Epithelial cell of esophagus (primary cell): ENCODE results near the gene MRPS34.
A peak's percentile ranks its signal among the peaks of the same experiment; 100 is the strongest.

Experiments used
- DNase-seq: peaks from one replicate; pipeline ENCODE4 v3.0.0; 2010; ENCODE audit warnings: low read depth
- H3K4me3 ChIP-seq: 2 replicates; pipeline ENCODE4 v1.5.1; 2011; ENCODE audit warnings: mild to moderate bottlenecking, low read length, control low read depth
- TF ChIP-seq, protein P1 (sequence below): IDR thresholded peaks from 2 replicates; pipeline ENCODE4 v1.5.1; 2011; ENCODE audit warnings: low read depth, mild to moderate bottlenecking, low read length, control low read depth, inconsistent platforms; ENCODE audit not compliant: insufficient read depth; ENCODE audit errors: missing control alignments

The MRPS34 gene

DNA sequence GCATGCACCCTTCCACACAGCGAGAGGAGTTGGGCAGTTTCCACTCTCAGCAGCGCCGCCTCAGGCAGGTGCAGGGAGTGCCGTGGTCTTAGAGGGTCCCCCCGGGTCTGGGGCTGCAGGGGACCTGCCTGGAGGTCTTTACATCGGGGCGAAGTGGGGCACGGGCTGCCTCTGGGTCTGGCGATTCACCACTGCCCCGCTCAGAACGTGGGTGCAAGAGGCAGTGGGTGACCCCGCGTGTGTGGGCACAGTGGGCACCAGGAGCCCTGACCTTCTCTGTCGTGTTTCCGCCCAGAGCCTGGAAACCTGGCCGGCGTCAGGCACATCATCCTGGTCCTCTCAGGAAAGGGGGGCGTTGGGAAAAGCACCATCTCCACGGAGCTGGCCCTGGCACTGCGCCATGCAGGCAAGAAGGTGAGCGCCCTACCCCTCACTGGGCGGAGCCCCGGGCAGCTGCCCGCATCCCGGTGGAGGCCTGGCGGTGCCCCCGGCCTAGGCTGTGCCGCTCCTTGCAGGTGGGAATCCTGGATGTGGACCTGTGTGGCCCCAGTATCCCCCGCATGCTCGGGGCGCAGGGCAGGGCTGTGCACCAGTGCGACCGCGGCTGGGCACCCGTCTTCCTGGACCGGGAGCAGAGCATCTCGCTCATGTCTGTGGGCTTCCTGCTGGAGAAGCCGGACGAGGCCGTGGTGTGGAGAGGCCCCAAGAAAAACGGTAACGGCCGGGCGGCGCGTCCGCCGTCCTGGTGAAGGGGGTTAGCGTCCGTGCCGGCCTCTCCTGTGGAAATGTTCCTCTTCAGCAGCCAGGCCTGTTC lies 13.5 kb upstream of the MRPS34 start:
- no peak overlapping the region for H3K4me3 ChIP-seq
- TF ChIP-seq, protein P1, sequence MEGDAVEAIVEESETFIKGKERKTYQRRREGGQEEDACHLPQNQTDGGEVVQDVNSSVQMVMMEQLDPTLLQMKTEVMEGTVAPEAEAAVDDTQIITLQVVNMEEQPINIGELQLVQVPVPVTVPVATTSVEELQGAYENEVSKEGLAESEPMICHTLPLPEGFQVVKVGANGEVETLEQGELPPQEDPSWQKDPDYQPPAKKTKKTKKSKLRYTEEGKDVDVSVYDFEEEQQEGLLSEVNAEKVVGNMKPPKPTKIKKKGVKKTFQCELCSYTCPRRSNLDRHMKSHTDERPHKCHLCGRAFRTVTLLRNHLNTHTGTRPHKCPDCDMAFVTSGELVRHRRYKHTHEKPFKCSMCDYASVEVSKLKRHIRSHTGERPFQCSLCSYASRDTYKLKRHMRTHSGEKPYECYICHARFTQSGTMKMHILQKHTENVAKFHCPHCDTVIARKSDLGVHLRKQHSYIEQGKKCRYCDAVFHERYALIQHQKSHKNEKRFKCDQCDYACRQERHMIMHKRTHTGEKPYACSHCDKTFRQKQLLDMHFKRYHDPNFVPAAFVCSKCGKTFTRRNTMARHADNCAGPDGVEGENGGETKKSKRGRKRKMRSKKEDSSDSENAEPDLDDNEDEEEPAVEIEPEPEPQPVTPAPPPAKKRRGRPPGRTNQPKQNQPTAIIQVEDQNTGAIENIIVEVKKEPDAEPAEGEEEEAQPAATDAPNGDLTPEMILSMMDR, result no peak
- no peak for DNase-seq

DNA sequence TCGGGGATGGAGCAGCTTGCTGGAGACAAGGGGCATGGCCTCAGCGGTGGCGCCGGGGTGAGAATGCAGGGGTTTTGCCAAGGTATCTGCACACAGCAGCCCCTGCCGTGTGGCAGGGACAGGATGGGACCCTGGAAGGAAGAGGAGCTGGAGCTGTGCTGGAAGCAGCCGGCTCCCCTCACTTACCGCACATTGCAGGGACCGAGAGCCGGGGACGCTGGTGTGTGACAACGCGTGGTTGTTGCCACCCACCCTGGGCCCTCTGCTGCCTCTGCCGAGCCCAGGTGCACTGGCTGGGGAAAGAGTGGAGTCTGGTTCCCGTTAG lies 12.9 kb upstream of the MRPS34 start:
- TF ChIP-seq, protein P1, result no peak
- H3K4me3 ChIP-seq, result no peak overlapping the region
- DNase-seq, result no peak

DNA sequence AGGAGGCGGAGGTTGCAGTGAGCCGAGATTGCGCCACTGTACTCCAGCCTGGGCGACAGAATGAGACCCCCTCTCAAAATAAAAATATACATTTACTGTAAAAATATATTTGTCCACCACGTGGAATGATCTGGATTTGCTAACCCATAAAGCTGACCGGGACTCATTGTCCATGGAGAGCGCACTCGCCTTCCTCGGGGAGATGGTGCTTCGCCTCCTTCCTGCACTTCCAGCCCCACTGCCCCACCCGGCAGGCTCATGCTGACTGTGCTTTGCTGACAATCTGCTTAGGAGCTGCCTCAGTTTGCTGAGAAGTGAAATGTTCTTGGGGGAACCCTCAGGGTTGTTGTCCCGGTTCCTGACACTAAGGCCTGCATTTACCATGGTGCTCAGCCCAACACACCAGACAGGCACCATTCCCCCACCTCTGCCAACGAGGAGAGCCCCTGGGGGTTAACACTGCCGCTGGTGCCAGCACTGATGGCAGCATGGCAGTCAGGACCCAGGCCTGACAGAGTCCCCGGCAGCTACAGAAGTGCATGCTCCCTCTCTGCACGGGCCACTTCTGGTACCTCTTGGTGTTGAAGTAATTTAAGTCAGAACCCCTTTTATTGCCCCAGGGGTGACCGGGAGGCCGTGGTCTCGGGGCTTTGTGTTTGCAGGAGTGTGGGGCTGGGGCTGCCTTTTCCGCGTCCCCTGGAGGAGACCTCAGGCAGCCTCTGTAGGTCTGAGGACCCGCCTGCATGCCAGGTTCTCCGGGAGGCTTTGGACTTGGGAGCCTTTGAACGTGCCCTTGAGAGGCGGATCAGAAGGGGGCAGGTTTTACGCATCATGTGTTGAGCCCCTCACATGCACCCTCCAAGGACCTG lies 12.3 kb upstream of the MRPS34 start:
- TF ChIP-seq, protein P1, result no peak
- H3K4me3 ChIP-seq, result no peak overlapping the region
- no peak for DNase-seq

DNA sequence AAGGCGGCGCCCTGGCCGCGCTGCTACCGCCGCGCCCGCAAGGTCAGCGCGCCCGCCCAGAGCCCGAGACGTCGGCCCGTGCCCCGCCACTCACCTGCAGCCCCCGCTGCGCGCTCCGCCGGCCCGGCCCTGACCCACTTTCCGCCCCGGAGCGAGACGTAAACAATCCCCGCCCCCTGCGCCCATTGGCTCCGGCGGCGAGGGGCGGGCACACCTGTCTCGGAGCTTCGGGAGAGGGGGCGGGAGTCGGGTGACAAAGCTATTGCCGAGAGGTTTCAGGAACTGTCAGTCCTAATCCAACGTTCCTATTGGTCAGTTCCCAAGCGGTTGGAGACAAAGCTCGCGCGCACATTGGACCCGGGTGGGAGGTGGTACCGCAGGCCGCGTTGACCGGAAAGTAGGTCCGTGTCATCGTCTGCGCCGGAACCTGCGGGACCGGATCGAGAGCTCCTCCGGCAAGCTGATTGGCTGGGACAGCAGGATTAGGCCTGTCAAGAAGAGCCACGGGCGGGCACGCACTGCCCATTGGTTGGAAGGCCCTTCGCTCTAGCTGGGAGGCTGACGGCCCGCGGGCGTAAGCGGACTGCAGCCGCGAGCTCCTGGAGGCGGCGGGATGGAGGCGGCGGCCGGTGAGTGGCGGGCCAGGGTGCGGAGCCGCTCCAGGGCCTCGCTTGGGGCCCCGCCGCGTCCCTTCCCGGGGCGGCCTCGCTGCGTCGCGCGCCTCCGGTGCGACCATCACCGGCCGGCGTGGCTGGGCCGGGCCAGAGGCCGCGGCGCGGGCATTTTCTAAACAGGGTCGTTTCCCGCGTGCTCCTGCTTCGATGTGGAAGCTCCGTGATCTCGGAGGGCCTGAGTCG lies 9.7 kb upstream of the MRPS34 start, which contains the start of the genes NUBP2 and SPSB3:
Gene NUBP2 (plus strand): TSS at position 553 of the 857 bp plus-strand sequence. CDS start 61 bp downstream, at position 614.
Gene SPSB3 (minus strand): TSS at position 164 of the 857 bp plus-strand sequence. CDS start 1,088 bp downstream, outside the sequence.
- peak within 1 kb of the TSS; percentile 76 for H3K4me3 ChIP-seq
- DNase-seq, result peak; percentile 100
- TF ChIP-seq, protein P1, result no peak

DNA sequence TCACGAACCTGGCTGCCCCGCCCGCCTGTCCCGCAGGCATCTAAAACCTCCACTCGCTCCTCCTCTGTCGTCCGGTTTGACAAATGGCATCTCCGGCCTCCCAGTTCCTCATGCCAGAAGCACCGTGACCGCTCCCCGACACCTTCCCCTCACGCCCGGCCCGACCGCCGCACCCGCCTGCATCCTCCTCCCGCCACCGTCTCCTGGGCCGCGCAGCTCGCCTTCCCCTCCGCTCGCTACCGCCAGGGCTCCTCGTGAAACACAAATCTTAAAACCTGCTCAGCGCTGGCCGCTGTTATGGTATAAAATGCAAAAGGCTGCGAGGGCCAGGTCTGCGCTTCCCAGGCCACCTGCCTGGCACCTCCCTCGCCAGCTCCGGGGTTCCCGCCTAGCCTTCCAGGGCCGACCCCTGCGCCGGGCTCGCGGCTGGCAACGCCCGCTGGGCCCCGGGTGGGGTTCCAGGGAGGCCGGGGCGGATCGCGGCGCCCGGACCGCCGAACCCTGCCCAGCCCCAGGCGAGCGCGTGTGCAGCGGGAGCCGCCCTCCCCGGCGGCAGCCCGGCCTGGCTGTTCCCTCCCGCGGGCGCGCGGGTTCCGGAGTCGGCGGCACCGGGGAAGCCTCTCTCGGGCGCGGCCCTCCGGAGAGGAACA lies 8.9 kb upstream of the MRPS34 start:
- TF ChIP-seq, protein P1, result peak; percentile 25
- DNase-seq, result peak; percentile 40
- H3K4me3 ChIP-seq, result peak overlapping the region; percentile 74

DNA sequence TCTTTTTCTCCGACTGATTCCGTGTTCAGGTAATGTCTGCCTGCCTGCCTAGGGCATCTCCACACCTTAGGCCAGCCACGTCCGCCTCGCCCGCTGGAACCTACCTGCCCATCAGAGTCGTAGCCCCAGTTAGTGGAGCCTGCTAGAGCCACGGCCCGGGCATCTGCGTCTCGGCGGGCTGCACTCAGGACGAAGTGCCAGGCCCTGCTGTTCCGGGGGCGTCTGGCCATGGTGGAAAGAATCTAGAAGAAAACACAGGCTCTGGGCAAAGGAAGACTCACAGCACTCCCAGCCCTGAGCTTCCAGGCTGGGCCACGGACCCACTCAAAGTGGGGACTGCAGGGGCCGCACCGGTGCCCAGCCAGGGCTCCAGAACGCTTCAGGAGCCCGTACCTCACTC lies 8.3 kb upstream of the MRPS34 start:
- peak overlapping the region; percentile 74 for H3K4me3 ChIP-seq
- TF ChIP-seq, protein P1, result no peak
- DNase-seq, result no peak
